Fibroblast of villous mesenchyme (primary cell): ENCODE measurements around the gene ELAVL4. TPM values are rescaled to one million over a fixed set of nuclear protein-coding genes. Genes with fewer than 3 reads are reported as not detected.

ENCODE experiments used
- DNase-seq: peaks from one replicate; pipeline ENCODE4 v3.0.0-alpha.2; 2010; ENCODE audit warnings: low read depth
- H3K4me3 ChIP-seq: 2 replicates; pipeline ENCODE4 v1.5.1; 2011; ENCODE audit warnings: low read depth, mild to moderate bottlenecking, low read length
- CTCF ChIP-seq: IDR thresholded peaks from 2 replicates; pipeline ENCODE4 v1.5.1; 2012; ENCODE audit warnings: low read depth, mild to moderate bottlenecking, low read length; ENCODE audit not compliant: insufficient read depth
- total RNA-seq: library from RNA; depleted of rRNA; stranded (reverse); fragments of >200 nt; gene quantifications from 2 replicates; pipeline ENCODE4 v1.2.3, GENCODE V29; 2012

ELAVL4 gene
- total RNA-seq, 1 donor: not detected

GRCh38 chr1:50232336-50232735 is 123.6 kb downstream of the ELAVL4 start:
- no peak for DNase-seq
- H3K4me3 ChIP-seq: no peak overlapping the region
- TF ChIP-seq CTCF: no peak

- no peak overlapping the region for H3K4me3 ChIP-seq
- DNase-seq: no peak
- TF ChIP-seq CTCF: no peak
Observed at GRCh38 chr1:50236656-50237055, 127.9 kb downstream of the ELAVL4 start.

- TF ChIP-seq CTCF: no peak
- H3K4me3 ChIP-seq: no peak overlapping the region
- DNase-seq: no peak
Observed at GRCh38 chr1:50237056-50237455, 128.3 kb downstream of the ELAVL4 start.

- DNase-seq: no peak
- no peak overlapping the region for H3K4me3 ChIP-seq
- TF ChIP-seq CTCF: no peak
Observed at GRCh38 chr1:50243939-50244338, 135.2 kb downstream of the ELAVL4 start.

GRCh38 chr1:50246869-50247268 is 138.1 kb downstream of the ELAVL4 start:
- no peak for TF ChIP-seq CTCF
- no peak overlapping the region for H3K4me3 ChIP-seq
- DNase-seq: no peak

- no peak for DNase-seq
- H3K4me3 ChIP-seq: no peak overlapping the region
- no peak for TF ChIP-seq CTCF
Observed at GRCh38 chr1:50251702-50252101, 143.0 kb downstream of the ELAVL4 start.

GRCh38 chr1:50252196-50252595 is 143.5 kb downstream of the ELAVL4 start:
- TF ChIP-seq CTCF: no peak
- no peak for DNase-seq

More at GRCh38 chr1:50252196-50252595, 143.5 kb downstream of the ELAVL4 start:
- no peak overlapping the region for H3K4me3 ChIP-seq
